Ovary (tissue), 9 donors: ENCODE measurements around the gene PRAME. TPM values are rescaled to one million over a fixed set of nuclear protein-coding genes. Genes with fewer than 3 reads are reported as not detected.

ENCODE experiments used
- DNase-seq, 5 donors: peaks; one replicate each; pipeline ENCODE4 v3.0.0-alpha.2; 2019 to 2020
- H3K27ac ChIP-seq, 2 donors: fragments of 200-600 bp; one replicate each; pipeline versions ENCODE4 v1.5.1 to v1.8.0; 2019 to 2022
- H3K27me3 ChIP-seq: fragments of 200-600 bp; one replicate; pipeline ENCODE4 v1.8.0; 2022
- H3K36me3 ChIP-seq: fragments of 200-600 bp; sonication (generic); one replicate; pipeline ENCODE4 v1.5.1; 2019
- H3K4me1 ChIP-seq: one replicate; pipeline ENCODE4 v1.8.1; 2013; ENCODE audit warnings: mild to moderate bottlenecking, moderate library complexity; ENCODE audit not compliant: insufficient read depth
- H3K4me3 ChIP-seq: fragments of 200-600 bp; sonication (generic); one replicate; pipeline ENCODE4 v1.5.1; 2017
- H3K9me3 ChIP-seq, 2 donors: fragments of 200-600 bp in 1 of 2; sonication (generic) in 1 of 2; one replicate each; pipeline versions ENCODE4 v1.5.1 to v1.8.1; 2013 to 2019; ENCODE audit warnings: mild to moderate bottlenecking in 1 of 2, moderate library complexity in 1 of 2
- EP300 ChIP-seq: sonication (generic); formaldehyde crosslinking; IDR thresholded peaks from one replicate; pipeline ENCODE4 v1.6.1; 2017; ENCODE audit warnings: antibody characterized with exemption
- POLR2A ChIP-seq: fragments of 450-650 bp; IDR thresholded peaks from one replicate; pipeline ENCODE4 v1.6.1; 2017; ENCODE audit warnings: antibody characterized with exemption, mild to moderate bottlenecking, moderate library complexity
- WGBS, 3 donors: extraction: QIAGEN DNeasy Blood & Tissue Kit in 1 of 3; methylation state at CpG; one replicate each; pipeline versions ENCODE4 v1.1.5 to v1.1.7; 2013 to 2017; 5-methylcytosine and 5-hydroxymethylcytosine counted together
- intact Hi-C, 4 donors: fragments of 100-400 bp; cut with DNase I; formaldehyde crosslinking; loops; one replicate each; pipeline versions ENCODE4 v1.11.0 to v1.15.1; 2022 to 2023
- polyA plus RNA-seq, 2 donors: library from polyadenylated mRNA; stranded (reverse); fragments of 200-250 nt in 1 of 2; fragments of 350-450 nt in 1 of 2; fragmentation: Illumina TruSeq in 1 of 2; extraction: RNeasy Lipid Tissue Mini Kit (QIAGEN cat#74804) in 1 of 2; gene quantifications; one replicate each; pipeline ENCODE4 v1.2.3, GENCODE V29; 2013 to 2014
- total RNA-seq, 7 donors: library from RNA; depleted of rRNA in 2 of 7; stranded (reverse); fragments of >200 nt in 2 of 7; fragmentation: NEBNext Ultra II Directional in 3 of 7; extraction: Animal tissue kit (Norgen Biotek cat#: 25700) in 3 of 7; gene quantifications; one replicate each; pipeline versions ENCODE4 v1.1.0 to v1.2.4, GENCODE V29; 2016 to 2023
- TF ChIP-seq, protein P1 (sequence below), 3 donors: fragments of 450-650 bp in 2 of 3; fragments of 200-600 bp in 1 of 3; IDR thresholded peaks; one replicate each; pipeline versions ENCODE4 v1.5.1 to v1.8.0; 2016 to 2022; ENCODE audit warnings: antibody characterized with exemption in 3 of 3, mild to moderate bottlenecking in 1 of 3
- donor health status: DM: no; HTN: no; CAD: no; lungs with moderate emphysema.
- donor health status: DM: no; HTN: no; CAD: no.
- donor health status: Bipolar disorder and iron deficiency.
- donor health status: DM: yes; HTN: yes; CAD: no.
- donor health status: DM: no; HTN: no; CAD: no.
- donor health status: DM: yes; HTN: yes; CAD: no.

The PRAME gene
- total and polyA plus RNA-seq, 9 donors = 1.3 to 18.0 (median 2.8) TPM

DNA sequence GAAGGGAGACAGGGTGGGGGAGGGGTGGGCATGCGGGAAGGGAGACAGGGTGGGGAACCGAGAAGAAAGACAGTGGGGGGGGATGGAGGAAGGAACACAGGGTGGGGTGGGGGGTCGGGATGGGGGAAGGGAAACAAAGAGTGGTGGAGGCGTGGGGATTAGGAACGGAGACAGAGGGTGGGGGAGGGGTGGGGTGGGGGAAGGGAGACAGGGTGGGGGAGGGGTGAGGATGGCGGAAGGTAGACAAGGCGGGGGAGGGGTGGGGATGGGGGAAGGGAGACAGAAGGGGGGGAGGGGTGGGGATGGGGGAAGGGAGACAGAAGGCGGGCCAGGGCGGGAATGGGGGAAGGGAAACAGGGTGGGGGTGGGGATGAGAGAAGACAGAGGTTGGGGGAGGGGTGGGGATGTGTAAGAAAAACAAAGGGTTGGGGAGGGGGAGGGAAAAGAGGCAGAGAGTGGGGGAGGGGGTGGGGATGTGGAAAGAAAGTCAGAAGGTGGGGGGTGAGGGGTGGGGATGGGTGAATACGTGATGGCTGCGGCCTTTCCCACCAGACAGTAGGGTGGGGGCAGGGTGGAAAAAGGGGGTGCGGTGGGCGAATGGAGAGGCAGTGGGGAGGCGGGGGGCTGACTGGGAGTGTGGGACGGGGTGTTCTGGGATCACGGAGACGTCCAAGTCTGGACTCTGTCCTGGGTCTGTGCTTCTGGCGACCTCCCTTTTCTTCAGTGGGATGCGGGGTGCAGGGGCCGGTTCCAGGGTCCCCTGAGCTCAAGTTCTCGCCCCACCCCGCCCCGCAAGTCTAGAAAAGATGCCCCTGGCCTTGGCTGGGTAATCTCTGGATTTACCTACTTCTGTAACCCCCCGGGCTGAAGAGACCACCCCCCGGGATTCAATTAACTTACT, 744 bp downstream of the PRAME start:
- Histone ChIP-seq H3K4me3 (no peak overlapping the region), H3K27me3 (no peaks in the 10 kb centered on the region), H3K36me3 (no peaks in the 10 kb centered on the region), H3K9me3 (no peaks in the 10 kb centered on the region), H3K27ac (no peak overlapping the region), H3K4me1 (no peaks in the 10 kb centered on the region)
- TF ChIP-seq POLR2A = no peak
- no peak for TF ChIP-seq EP300
- TF ChIP-seq, protein P1, sequence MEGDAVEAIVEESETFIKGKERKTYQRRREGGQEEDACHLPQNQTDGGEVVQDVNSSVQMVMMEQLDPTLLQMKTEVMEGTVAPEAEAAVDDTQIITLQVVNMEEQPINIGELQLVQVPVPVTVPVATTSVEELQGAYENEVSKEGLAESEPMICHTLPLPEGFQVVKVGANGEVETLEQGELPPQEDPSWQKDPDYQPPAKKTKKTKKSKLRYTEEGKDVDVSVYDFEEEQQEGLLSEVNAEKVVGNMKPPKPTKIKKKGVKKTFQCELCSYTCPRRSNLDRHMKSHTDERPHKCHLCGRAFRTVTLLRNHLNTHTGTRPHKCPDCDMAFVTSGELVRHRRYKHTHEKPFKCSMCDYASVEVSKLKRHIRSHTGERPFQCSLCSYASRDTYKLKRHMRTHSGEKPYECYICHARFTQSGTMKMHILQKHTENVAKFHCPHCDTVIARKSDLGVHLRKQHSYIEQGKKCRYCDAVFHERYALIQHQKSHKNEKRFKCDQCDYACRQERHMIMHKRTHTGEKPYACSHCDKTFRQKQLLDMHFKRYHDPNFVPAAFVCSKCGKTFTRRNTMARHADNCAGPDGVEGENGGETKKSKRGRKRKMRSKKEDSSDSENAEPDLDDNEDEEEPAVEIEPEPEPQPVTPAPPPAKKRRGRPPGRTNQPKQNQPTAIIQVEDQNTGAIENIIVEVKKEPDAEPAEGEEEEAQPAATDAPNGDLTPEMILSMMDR (IDR thresholded peaks at IDR 0.05) = no peak
- intact Hi-C loops = no loop called here
- DNase-seq = no peak
- 74 to 79% (median 75%) methylated on average over 16 to 25 of the region's 25 CpGs for WGBS, 3 donors

DNA sequence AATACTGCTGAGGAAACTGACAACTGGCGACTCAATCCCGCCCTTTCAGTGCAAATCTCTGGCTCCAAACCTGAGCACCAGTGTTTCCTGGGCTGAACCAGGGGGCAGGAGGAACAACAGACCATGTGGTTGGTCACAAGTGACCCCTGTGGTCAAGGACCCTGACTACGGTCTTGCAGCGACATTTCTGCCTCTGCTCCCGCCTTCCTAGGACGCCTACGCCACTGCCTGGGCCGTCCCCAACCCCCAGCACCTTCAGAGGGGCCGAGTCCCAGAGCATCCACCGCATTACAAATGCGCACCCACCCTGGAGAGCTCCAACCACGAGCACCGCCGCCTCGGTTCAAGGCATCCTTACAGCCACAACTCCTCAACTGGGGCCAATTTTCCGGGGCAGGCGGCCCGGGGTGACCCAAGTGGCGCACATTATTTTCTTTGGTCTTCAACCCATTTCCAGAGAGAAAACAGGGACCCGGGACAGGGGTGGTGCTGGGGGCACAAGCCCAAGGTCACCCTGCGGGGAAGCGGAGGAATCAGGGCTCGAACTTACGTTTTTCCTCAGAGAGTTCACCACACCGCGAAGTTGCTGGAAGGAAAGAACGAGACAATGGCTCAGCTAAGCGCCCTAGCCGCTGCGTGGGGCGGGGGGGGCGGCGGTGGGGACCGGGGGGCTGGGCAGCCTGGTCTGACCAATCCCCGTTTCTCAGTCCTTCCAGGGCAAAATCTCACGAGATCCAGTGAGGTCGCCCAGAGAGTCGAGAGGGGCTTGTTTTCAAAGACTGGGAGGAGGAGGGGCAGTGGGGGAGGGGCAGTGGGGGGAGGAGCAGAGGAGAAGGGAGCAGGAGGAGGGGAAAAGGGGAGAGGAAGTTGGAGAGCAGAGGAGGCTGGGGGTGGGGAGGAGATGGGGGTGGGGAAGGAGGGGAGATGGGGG, 1.8 kb downstream of the PRAME start:
- Histone ChIP-seq H3K27ac (no peak overlapping the region), H3K36me3 (no peaks in the 10 kb centered on the region), H3K9me3 (no peaks in the 10 kb centered on the region), H3K4me1 (no peaks in the 10 kb centered on the region), H3K27me3 (no peaks in the 10 kb centered on the region), H3K4me3 (no peak overlapping the region)
- 89 to 92% (median 90%) methylated on average over 38 of the region's 38 CpGs for WGBS, 3 donors
- intact Hi-C loops = no loop called here
- no peak for DNase-seq
- TF ChIP-seq, protein P1 (IDR thresholded peaks at IDR 0.05) = no peak
- no peak for TF ChIP-seq EP300
- no peak for TF ChIP-seq POLR2A

DNA sequence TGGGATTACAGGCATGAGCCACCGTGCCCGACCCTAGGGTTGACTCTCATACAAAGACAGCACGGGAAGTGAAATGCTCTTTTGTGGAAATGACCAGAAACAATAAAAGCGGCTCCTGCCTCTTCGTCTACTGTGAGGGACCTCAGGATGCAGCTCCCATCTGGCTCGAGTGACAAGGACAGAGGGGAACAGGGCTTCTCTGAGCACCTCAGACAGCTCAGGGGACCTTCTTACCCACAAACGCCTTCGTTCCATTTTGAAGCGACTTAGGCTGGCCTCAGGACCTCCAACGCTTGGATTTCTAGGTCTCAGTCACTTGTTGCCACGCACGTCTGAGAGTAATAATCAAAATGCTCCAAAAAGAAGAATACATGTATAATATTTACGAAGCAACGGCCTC, 2.5 kb downstream of the PRAME start:
- no peaks in the 10 kb centered on the region for H3K27me3 ChIP-seq
- H3K4me1 ChIP-seq = no peaks in the 10 kb centered on the region
- H3K36me3 ChIP-seq = no peaks in the 10 kb centered on the region
- TF ChIP-seq, protein P1 (IDR thresholded peaks at IDR 0.05) = no peak
- TF ChIP-seq POLR2A = no peak
- no peak for TF ChIP-seq EP300
- intact Hi-C loops = no loop called here
- no peak overlapping the region for H3K27ac ChIP-seq
- 86 to 92% (median 89%) methylated on average over 14 of the region's 14 CpGs for WGBS, 3 donors
- no peak for DNase-seq
- H3K9me3 ChIP-seq = no peaks in the 10 kb centered on the region
- no peak overlapping the region for H3K4me3 ChIP-seq

DNA sequence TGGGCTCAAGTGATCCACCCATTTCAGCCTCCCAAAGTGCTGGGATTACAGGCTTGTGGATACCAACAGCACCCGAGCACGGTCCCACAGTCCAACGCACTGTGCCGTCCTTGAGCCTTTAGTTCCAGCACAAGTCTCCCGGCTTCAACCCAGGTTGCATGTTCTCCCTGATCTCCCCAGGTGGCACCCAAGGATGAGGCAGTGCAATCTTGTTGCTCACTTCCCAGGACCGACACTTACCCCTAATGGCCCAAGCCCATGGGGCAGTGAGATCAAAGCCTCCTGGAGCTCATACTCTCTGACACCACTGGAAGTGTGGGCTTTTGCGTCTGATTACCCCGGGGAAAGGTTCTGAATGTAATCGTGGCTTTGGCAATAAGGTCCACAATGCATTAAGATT, 3.5 kb downstream of the PRAME start:
- H3K36me3 ChIP-seq = no peaks in the 10 kb centered on the region
- no peak for DNase-seq
- no peak overlapping the region for H3K4me3 ChIP-seq
- no peaks in the 10 kb centered on the region for H3K9me3 ChIP-seq
- H3K4me1 ChIP-seq = no peaks in the 10 kb centered on the region
- 91 to 95% (median 94%) methylated on average over 9 of the region's 9 CpGs for WGBS, 3 donors
- TF ChIP-seq, protein P1 (IDR thresholded peaks at IDR 0.05) = no peak
- TF ChIP-seq POLR2A = no peak
- TF ChIP-seq EP300 = no peak
- intact Hi-C loops = no loop called here
- no peaks in the 10 kb centered on the region for H3K27me3 ChIP-seq
- no peak overlapping the region for H3K27ac ChIP-seq
